ENCODE results near the gene CNTN1.

The CNTN1 gene

DNA sequence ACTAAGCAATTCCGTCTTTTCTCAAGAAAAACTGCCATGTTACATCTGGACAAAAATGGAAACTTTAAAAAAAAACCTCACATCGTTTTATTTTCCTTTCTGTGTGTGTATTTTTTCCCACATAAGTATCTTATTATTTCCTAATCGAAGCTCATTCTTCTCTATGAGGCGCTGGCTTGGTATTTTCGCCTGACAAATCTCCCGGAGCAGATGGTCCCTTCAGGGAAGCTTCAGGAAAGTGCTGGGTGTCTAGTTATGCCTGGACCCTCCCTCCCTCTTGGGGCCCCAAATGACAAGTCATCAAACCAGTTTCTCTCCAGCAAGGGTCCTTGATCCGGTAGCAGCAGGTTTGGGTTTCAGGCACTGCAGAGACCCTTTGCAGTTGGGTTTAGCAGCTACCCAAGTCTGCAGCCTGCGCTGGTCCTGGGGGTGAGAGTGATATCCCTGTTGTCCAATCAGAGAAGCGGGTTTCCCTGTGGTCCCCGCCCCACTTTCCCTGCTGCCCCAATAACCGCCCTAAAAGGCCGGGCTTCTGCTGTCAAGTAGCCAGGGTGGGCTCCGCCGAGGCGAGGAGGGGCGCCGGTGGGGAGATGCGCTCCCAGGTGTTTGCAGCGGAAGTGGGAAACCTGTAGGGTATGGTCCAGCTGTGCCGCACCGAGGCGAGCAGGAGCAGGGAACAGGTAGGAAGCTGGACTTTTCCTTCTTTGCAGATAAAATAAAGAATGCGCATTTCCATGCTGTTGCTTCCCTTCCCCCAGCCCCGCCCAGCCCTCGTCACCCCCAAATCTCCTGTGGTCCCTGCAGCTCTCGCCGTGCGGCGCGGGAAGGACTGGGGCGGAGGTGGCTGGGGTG, at the start of gene CNTN1:
Gene CNTN1 (plus strand): TSS at position 527 of the 852 bp plus-strand sequence.
- in situ Hi-C loops (cut with HindIII; ENCODE audit: low pct_ligation_motif_present, low pct_unique_long_range_greater_than_20kb, low sequenced_read_pairs), result no loop called here
- peak; percentile 51 for DNase-seq

DNA sequence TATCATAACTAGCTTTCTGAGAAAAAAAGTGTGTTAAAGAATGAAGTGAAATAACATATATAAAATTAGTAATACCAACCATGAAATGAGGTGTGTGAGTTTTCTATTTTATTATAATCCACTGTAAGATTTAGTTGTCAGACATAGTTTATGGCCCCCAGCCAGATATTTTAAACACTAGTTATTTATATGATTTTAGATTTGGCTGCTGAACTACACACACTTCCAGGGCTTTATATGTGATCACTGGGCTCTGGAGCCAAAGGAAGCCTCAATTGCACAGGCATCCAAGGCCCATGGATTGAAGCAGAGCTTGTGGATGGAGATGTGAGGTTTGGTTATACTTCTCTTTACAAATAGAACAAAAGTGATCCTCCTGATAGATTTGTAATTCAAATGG, 48.7 kb upstream of the CNTN1 start:
- in situ Hi-C loops (cut with HindIII; ENCODE audit: low pct_ligation_motif_present, low pct_unique_long_range_greater_than_20kb, low sequenced_read_pairs), result no loop called here
- DNase-seq, result no peak

DNA sequence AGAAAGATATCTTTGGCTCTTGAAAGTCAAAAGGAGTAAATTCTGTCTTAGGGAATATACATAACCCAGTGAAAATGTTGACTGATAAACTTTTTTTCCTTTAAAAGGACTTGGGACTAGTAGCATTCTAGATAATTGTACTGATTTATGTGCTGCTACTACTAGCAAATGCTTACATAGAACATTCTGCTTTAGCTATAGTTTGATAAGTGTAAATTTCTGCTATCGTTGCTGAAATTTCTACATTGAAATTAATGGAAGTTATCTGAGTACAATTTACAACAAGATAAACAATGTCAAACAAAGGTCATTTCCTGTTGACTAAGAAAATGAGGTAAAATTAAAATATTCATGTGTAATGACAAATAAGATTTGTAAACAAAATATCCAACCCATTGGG, 48.3 kb upstream of the CNTN1 start:
- no peak for DNase-seq
- in situ Hi-C loops (cut with HindIII; ENCODE audit: low pct_ligation_motif_present, low pct_unique_long_range_greater_than_20kb, low sequenced_read_pairs), result no loop called here

DNA sequence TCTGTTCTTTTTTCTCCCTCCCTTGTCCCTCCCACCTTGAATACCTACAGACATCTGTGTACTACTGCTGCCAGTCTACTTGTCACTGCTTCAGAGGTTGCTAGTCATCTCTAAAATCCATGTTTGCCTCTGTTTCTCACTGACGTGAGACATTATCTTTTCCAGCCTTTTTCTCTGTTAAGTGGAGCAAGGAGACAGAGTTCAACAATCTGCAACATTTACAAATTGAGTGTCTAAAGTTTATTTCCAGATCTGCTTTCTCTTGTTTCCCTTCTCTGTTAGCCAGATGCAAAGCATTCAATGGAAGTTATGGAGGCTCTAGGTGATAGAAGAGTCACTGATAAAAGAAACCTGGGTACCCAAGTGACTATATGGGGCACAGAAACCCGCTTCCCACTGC, 47.5 kb upstream of the CNTN1 start:
- in situ Hi-C loops (cut with HindIII; ENCODE audit: low pct_ligation_motif_present, low pct_unique_long_range_greater_than_20kb, low sequenced_read_pairs), result no loop called here

DNA sequence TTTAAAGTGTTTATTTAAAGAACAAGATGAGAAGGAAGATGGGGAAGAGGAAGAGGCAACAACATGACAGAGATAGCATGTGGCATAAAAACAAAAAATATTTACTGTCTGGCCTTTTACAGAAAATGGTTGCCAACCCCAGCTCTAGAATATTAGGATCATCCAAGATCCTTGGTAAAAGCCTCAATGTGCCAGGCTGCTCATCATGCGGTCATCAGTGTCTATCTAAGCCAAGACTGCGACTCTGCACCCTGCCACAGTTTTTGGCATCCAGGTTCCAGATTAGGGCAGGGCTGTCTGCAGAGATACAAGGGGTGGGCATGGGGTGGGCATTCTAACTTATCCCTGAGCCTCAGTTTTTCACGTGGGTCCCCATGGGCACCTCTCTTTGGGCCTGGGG, 46.9 kb upstream of the CNTN1 start:
- DNase-seq, result no peak
- in situ Hi-C loops (cut with HindIII; ENCODE audit: low pct_ligation_motif_present, low pct_unique_long_range_greater_than_20kb, low sequenced_read_pairs), result no loop called here

More for the DNA sequence above, 47.5 kb upstream of the CNTN1 start:
- DNase-seq, result no peak

DNA sequence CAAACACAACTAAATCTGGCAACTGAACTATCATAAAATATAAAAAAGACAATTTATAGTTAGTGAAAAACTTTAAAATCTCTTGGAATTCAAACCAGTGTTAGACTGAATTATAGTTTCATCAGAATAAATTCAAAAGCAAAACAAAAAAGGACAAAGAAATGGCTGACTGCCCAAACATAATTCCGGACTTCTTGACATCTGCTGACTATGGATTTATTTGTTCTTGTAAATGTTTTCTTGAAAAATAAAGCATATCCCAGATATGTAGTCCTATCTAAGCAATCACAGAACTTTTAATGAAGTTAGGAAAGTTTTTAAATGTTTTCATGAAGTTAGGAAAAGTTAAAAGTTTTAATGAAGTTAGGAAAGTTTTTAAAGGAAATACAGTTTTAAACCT, 45.8 kb upstream of the CNTN1 start:
- in situ Hi-C loops (cut with HindIII; ENCODE audit: low pct_ligation_motif_present, low pct_unique_long_range_greater_than_20kb, low sequenced_read_pairs), result no loop called here
- no peak for DNase-seq

DNA sequence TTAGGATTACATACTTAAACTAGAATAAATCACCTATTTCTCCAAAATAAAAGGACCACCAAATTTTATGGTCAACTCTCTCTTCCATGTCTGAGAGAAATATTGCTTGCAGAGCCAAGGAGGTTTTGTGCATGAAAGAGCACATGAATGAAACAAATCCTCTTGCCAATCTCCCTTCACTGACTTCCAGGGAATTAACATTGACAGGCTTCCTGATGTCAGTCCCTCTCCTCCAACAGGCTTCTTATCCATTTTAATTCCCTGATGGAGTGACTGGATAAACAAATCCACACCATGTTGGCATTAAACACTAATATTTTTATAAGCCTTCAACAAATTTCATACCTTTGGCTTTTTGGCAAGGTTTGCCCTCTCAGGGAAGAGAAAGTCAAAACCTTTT, 45.3 kb upstream of the CNTN1 start:
- no peak for DNase-seq
- in situ Hi-C loops (cut with HindIII; ENCODE audit: low pct_ligation_motif_present, low pct_unique_long_range_greater_than_20kb, low sequenced_read_pairs), result no loop called here

DNA sequence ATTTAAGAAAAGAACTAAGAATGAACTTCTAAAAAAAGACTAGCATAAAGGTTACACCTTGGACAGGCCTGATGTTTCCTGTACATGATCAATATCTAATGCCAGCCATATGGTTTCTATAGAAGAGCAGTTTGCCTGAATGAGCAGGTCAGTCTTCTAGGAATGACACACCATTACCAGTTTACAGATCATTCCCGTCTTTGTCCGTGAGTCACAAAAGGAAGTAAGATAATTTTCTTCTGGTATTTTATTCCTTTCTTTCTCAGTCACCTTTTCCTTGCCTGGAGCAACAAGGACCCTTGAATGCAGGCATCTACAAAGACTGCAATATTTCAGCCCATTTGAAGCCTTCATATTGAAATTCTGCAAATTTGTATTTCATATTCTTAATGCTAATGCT, 44.6 kb upstream of the CNTN1 start:
- in situ Hi-C loops (cut with HindIII; ENCODE audit: low pct_ligation_motif_present, low pct_unique_long_range_greater_than_20kb, low sequenced_read_pairs), result no loop called here
- DNase-seq, result no peak

DNA sequence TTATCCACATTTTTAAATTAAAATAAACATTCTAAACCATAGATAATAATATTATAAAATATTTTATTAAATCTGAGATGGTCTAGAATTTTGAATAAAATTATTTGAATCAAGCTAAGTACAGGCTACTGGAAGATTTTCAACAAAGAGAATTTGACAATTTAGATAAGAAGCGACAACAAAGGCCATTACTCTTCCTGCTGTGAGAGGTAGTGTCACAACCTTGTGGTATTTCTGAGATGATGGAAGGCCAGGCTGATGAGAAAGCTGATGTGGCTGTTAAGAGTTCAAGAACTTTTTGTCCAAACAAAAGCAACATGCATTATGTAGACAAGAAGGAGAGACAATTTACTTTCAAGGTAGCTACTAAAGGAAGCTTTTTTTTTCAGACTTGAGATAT, 43.7 kb upstream of the CNTN1 start:
- no peak for DNase-seq
- in situ Hi-C loops (cut with HindIII; ENCODE audit: low pct_ligation_motif_present, low pct_unique_long_range_greater_than_20kb, low sequenced_read_pairs), result no loop called here

DNA sequence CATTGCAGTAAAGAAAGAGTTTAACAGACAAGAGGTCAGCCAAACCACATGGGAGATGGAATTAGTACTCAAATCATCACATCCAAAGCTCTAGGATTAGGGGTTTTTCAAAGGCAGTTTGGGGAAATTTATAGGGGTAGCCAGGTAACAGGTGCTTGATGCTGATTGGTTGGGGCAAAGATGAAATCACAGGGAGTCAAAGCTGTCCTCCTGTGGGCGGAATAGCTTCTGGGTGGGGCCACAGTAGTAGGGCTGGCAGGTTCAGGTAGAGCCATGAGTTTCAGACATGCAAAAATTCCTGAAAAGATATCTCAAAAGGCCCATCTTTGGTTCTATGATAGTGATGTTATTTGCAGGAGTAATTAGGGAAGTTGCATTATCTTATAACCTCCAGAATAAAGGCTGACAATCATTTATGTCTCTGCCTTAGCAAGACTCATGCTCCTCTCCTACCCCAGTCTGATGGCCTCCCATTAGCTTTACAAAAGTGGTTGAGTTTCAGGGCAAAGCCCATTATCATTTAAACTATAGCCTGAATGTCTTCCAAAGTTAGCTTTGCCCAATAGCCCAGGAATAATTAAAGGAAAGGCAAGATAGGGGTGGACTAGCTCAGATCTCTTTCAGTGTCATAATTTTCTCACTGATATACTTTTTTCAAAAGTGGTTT, 42.1 kb upstream of the CNTN1 start:
- no peak for DNase-seq
- in situ Hi-C loops (cut with HindIII; ENCODE audit: low pct_ligation_motif_present, low pct_unique_long_range_greater_than_20kb, low sequenced_read_pairs), result no loop called here

DNA sequence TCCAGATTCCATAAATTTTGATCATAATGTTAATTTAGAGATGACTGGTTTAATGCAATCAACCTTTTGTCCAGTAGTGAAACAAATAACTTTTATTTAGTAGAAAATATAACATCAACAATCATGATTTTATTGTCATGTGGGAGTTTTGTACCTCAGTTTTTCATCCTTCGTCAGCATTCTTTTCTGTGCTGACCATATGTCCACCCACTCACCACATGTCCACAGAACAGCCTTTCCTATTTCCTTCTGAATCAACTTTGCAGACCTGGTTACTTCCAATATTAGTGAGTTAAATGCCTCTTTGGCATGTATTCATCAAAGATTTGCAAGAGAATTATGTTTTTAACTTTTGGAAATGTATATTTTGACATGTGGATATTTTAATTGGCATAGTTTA, 36.8 kb upstream of the CNTN1 start:
- in situ Hi-C loops (cut with HindIII; ENCODE audit: low pct_ligation_motif_present, low pct_unique_long_range_greater_than_20kb, low sequenced_read_pairs), result no loop called here
- no peak for DNase-seq

DNA sequence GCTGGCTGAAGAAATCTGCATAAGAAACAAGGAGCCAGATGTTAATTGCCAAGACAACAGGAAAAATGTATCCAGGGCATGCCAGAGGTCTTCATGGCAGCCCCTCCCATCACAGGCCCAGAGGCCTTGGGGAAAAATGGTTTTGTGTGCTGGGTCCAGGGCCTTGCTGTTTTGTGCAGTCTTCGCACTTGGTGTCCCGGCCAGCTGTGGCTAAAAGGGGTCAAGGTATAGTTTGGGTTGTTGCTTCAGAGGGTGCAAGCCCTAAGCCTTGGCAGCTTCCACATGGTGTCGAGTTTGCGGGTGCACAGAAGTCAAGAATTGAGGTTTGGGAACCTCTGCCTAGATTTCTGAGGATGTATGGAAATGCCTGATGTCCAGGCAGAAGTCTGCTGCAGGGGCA, 29.9 kb upstream of the CNTN1 start:
- in situ Hi-C loops (cut with HindIII; ENCODE audit: low pct_ligation_motif_present, low pct_unique_long_range_greater_than_20kb, low sequenced_read_pairs), result no loop called here
- DNase-seq, result no peak

DNA sequence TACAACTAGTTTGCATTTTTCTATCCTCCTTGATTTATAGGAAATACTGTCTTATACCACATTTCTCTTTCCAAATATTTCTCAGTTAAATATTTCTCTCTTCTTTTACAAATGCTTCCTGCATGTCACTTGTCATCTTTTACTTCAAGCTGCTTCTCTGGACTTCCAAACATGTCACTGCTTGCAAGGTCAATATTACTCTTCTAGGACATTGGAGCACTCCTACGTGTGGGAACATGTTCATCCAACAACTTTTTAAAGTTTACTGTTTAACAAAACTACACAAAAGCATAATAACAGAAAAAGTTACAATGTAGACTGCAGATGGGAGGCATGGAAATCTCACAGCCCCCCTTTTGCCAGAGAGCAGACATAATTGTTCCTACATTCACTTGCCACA, 28.5 kb upstream of the CNTN1 start:
- in situ Hi-C loops (cut with HindIII; ENCODE audit: low pct_ligation_motif_present, low pct_unique_long_range_greater_than_20kb, low sequenced_read_pairs), result no loop called here
- no peak for DNase-seq

DNA sequence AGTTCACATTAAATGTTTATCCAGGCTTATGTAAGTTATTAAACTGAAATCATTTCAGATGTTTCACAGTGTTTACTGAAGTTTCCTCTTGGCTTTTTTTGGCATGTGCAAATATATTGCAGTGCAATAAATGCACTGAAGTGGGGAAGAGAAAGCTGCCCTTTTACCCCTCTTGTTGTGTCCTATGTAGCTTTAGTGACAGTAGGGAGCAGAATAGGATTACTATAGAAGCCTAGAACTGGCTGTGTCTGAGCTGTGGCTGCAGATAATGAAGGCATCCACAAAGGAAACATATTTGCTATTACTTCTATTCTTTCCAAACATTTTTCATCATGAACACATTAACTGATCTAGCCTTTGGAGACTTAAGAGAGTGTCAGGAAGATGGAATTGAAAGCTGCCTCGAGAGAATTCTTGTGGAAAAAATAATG, 24.1 kb upstream of the CNTN1 start:
- DNase-seq, result no peak
- in situ Hi-C loops (cut with HindIII; ENCODE audit: low pct_ligation_motif_present, low pct_unique_long_range_greater_than_20kb, low sequenced_read_pairs), result no loop called here

DNA sequence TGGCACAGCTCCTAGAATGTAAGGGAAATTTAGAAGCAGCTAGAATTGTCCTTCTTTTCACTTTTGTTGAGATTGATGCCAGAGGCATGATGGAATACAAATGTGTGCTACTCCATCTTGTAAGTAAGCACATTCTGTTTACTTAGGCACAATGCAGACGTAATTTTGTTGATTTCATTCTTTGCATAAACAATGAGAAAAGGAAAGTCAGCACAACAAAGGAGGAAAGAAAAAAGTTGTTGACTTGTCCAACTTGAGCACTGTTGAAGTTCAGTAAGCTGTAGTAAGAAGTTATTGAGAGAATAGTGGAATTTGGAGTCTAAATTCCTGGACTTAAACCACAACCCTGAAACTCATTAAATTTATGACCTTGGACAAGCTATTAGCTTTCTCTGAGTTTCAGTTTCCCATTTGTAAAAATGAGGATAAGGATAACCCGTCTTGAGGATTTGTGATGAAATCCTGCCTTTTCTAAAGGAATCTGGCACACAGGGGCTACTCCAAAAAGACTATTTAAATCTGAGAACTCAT, 19.4 kb upstream of the CNTN1 start:
- DNase-seq, result no peak
- in situ Hi-C loops (cut with HindIII; ENCODE audit: low pct_ligation_motif_present, low pct_unique_long_range_greater_than_20kb, low sequenced_read_pairs), result no loop called here

DNA sequence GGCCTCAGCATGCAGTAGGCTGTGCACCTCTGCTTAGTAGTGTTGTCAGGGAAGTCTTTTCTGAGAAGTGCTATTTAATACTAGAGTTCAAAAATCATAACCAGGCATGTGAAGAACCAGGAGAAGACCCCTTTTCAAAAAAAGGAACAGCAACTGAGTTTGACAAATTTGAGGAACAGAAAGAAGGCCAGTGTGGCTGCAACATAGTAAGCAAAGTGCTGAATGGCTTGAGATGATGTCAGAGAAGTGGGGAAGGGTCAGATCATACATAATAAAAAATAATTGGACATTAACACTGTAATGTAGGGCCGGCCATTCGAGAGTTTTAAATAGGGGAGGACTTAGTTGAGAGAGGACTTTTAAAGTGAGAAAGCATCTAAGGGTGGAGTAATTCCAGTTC, 11.1 kb upstream of the CNTN1 start:
- DNase-seq, result no peak
- in situ Hi-C loops (cut with HindIII; ENCODE audit: low pct_ligation_motif_present, low pct_unique_long_range_greater_than_20kb, low sequenced_read_pairs), result no loop called here

DNA sequence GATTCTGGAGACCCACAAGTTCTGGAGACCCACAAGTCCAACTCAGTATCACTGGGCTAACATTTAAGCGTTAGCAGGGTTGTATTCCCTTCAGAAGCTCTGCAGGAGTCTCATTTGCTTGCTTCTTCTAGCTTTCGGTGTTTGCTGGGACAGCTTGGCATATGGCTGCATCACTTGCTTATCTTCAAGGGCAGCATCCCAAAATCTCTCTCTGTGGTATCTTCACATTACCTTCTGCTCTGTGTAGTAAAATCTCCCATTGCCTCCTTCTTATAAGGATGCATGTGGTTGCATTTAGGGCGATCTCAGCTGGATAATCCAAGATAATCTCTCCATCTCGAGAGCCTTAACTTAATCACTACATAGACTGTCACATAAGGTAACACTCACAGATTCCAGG, 7.3 kb upstream of the CNTN1 start:
- DNase-seq, result no peak
- in situ Hi-C loops (cut with HindIII; ENCODE audit: low pct_ligation_motif_present, low pct_unique_long_range_greater_than_20kb, low sequenced_read_pairs), result no loop called here

DNA sequence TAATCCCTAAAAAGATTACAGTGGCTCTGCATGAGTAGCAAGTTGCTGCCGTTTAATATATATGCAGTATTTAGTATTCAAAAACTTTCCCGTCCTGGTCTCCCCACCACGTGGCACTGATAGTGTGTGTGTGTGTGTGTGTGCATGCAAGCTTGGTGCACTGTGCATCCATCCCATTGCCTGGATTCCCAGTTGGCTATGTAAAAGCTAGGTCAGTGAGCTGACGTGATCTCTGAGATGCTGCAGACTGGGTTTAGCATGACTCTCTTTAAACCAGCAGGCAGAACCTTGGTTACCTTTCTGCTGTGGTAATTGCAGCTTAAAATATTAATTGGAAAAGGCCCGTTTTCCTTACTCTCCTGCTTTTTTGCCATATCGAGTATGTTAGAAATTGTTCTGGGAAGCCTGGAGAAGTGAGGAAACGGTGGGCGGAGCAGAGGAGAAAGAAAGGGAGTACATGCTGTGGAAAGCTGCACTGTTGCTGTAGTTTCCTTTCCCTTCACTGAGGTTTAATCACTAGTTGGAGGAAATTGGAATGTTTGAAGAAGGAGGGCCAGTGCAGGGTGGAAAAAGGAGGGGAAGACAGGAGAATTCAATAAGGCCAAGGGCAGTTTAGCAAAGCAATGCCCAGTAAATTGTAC, 4.0 kb upstream of the CNTN1 start:
- in situ Hi-C loops (cut with HindIII; ENCODE audit: low pct_ligation_motif_present, low pct_unique_long_range_greater_than_20kb, low sequenced_read_pairs), result no loop called here

DNA sequence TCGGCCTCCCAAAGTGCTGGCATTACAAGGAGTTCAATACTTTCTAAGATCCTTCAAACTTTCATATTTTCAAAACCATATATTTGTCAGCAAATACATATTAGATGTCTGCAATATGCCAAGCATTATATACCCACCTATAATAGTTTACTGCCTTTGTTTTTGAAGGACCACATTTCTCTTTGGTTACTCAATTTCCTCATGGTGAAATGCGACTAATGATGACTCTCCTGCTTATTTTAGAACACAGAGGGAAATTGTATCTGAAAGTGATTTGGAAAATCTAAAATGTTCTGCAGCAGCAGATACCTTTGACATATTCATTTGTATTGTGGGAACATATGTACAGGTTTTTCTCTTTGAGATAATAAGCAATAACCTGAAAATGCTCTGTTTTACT, 2.7 kb upstream of the CNTN1 start:
- DNase-seq, result no peak
- in situ Hi-C loops (cut with HindIII; ENCODE audit: low pct_ligation_motif_present, low pct_unique_long_range_greater_than_20kb, low sequenced_read_pairs), result no loop called here

More for the DNA sequence above, 4.0 kb upstream of the CNTN1 start:
- no peak for DNase-seq
